Progenitor cell of endocrine pancreas (in vitro differentiated cells): ENCODE measurements around the gene PCGF1. TPM values are rescaled to one million over a fixed set of nuclear protein-coding genes. Genes with fewer than 3 reads are reported as not detected.
A peak's percentile ranks its signal among the peaks of the same experiment; 100 is the strongest.

ENCODE experiments used
- DNase-seq: peaks from one replicate; pipeline ENCODE4 v3.0.0; 2021; ENCODE audit warnings: low spot score; ENCODE audit not compliant: unreplicated experiment
- H3K27ac Mint-ChIP-seq: 2 replicates; pipeline ENCODE4 v1.8.0; 2021; ENCODE audit warnings: mild to moderate bottlenecking, moderate library complexity, mixed read lengths
- H3K27me3 Mint-ChIP-seq: 2 replicates; pipeline ENCODE4 v1.8.0; 2021; ENCODE audit warnings: mixed read lengths
- H3K36me3 Mint-ChIP-seq: 2 replicates; pipeline ENCODE4 v1.8.0; 2022; ENCODE audit warnings: mixed read lengths; ENCODE audit not compliant: insufficient read depth
- H3K4me1 Mint-ChIP-seq: 2 replicates; pipeline ENCODE4 v1.8.0; 2021; ENCODE audit warnings: low read depth, mixed read lengths
- H3K4me3 Mint-ChIP-seq: 2 replicates; pipeline ENCODE4 v1.8.0; 2021; ENCODE audit warnings: low read depth, mild to moderate bottlenecking, moderate library complexity, mixed read lengths
- H3K9me3 Mint-ChIP-seq: 2 replicates; pipeline ENCODE4 v1.8.0; 2021; ENCODE audit warnings: low read depth, mixed read lengths
- total RNA-seq: library from RNA; stranded (reverse); gene quantifications from 2 replicates; pipeline ENCODE4 v1.2.1, GENCODE V29; 2021
- TF ChIP-seq, protein P1 (sequence below): fragments of 200-600 bp; sonication (generic); IDR thresholded peaks from one replicate; pipeline ENCODE4 v1.5.0; 2021; ENCODE audit warnings: antibody characterized with exemption, mild to moderate bottlenecking; ENCODE audit not compliant: unreplicated experiment

The PCGF1 gene
- total RNA-seq, 1 donor from 2014 or later = 24.4 TPM

DNA sequence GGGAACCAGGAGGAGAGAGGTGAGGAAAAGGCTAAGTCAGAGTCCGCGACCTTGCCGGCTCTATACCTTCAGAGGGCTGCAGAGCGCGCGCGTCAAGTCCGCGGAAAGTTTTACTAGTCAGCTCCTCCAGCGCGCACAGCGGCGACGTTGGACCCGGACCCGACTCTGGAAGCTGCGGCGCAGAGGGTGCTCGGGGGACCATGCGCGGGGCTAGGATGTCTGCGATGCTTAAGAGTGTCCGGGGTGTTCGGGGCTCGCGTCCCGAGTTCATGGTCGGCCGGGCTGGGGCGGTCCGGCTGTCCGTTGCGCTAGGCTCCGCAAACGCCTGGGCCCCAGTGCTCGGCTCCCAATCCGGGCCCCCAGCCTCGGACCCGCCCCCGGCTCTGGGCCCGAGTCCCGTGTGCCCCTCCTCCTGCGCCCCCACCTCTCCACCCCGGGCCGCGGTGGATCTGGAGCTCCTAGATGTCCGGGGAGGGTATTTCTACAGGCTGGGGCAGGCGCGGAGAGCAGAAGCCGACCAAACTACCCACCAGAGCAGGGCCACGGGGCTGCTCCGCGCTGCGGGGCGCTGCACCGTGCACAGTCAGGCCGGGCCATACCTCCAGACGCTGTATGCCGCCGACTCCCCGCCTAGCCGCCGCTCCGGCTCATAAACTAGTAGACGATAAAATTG lies 8.1 kb downstream of the PCGF1 start, which contains the start of gene LBX2:
TSS of gene LBX2 (minus strand) at position 337 of the 673 bp plus-strand sequence. CDS start at position 271, 66 bp downstream.
- H3K4me1 Mint-ChIP-seq = peaks cover 31% of the 10 kb centered on the region
- H3K27me3 Mint-ChIP-seq = peaks cover 29% of the 10 kb centered on the region
- TF ChIP-seq, protein P1, sequence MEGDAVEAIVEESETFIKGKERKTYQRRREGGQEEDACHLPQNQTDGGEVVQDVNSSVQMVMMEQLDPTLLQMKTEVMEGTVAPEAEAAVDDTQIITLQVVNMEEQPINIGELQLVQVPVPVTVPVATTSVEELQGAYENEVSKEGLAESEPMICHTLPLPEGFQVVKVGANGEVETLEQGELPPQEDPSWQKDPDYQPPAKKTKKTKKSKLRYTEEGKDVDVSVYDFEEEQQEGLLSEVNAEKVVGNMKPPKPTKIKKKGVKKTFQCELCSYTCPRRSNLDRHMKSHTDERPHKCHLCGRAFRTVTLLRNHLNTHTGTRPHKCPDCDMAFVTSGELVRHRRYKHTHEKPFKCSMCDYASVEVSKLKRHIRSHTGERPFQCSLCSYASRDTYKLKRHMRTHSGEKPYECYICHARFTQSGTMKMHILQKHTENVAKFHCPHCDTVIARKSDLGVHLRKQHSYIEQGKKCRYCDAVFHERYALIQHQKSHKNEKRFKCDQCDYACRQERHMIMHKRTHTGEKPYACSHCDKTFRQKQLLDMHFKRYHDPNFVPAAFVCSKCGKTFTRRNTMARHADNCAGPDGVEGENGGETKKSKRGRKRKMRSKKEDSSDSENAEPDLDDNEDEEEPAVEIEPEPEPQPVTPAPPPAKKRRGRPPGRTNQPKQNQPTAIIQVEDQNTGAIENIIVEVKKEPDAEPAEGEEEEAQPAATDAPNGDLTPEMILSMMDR = no peak
- no peak for DNase-seq
- H3K4me3 Mint-ChIP-seq = peak within 1 kb of the TSS; percentile 89
- peak within 1 kb of the TSS; percentile 93 for H3K27ac Mint-ChIP-seq
- peaks cover 6% of the 10 kb centered on the region for H3K36me3 Mint-ChIP-seq
- H3K9me3 Mint-ChIP-seq = no peaks in the 10 kb centered on the region

DNA sequence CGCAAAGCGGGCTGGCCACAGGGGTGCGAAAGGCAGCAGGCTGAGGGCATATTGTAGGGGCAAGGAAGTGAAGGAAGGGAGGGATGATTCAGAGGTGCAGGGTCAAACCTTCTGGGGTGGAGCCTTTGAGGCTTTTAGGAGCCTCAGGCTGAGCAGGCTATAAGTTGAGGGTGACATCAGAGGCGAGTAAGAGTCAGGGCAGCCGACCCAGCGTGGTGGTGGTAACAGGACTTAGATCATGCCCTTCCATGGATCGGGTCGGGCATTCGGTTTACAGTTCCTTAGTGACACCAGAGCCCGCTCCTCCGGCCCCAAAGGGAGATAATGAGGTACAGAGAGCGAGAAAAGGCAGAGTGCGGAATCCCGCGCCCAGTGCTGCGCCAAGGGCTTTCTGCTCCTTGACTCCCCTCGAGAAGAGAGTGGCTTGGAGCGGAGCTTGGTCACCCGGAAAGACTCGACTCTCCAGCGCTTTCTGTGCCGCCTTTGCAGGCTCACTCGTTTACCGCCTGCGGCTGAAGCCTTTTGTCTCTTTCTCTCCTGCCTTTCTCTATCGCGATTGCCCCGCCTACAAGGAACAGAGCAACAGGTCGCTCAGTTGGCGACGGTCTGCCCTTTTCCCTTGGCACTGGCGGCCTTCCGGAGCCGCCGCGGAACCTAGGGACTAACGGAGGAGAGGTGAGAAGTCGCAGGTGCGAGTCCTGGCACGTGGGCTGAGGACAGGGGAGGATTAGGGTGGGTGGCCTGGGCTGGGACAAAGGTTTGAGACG lies 8.8 kb downstream of the PCGF1 start:
- H3K4me3 Mint-ChIP-seq = peak overlapping the region; percentile 89
- peak overlapping the region; percentile 93 for H3K27ac Mint-ChIP-seq
- TF ChIP-seq, protein P1 = no peak

DNA sequence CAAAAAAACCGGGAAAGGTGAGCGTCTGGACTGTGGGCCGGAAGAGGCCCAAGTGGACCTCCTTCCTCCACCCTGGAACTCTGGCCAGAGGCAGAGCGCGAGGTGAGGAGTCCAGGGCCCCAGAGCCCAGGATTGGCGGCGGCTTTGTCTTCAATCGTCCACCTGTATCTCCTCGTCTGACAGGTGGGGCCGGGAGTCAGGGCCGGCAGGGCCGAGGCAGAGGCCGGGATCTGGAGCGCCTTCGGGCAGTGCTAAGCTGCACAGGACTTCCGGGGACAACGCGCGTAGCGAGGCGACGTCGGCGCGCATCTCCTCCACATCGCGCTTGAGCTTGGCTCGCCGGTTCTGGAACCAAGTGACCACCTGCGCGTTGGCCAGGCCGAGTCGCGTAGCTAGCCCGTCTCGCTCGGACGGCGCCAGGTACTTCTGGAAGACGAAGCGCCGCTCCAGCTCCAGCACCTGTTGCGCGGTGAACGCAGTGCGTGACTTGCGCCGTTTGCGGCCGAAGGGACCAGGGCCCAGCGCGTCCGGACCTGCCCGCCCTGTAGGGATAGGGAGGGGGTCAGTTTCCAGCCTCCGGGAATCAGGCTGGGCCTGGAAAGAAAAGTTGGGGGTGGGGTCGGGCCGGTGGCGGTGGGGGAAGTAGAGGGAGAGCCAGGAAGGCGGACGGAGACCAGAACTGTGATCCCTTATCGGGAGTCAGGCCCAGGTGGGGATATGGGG lies 9.6 kb downstream of the PCGF1 start:
- H3K4me1 Mint-ChIP-seq = peaks cover 26% of the 10 kb centered on the region
- no peaks in the 10 kb centered on the region for H3K9me3 Mint-ChIP-seq
- TF ChIP-seq, protein P1 = no peak
- H3K36me3 Mint-ChIP-seq = peaks cover 10% of the 10 kb centered on the region
- peak overlapping the region; percentile 89 for H3K4me3 Mint-ChIP-seq
- H3K27me3 Mint-ChIP-seq = peaks cover 29% of the 10 kb centered on the region
- peak overlapping the region; percentile 93 for H3K27ac Mint-ChIP-seq
- DNase-seq = no peak

More for the DNA sequence above, 8.8 kb downstream of the PCGF1 start:
- peaks cover 29% of the 10 kb centered on the region for H3K27me3 Mint-ChIP-seq
- no peak for DNase-seq
- no peaks in the 10 kb centered on the region for H3K9me3 Mint-ChIP-seq
- H3K4me1 Mint-ChIP-seq = peaks cover 29% of the 10 kb centered on the region
- H3K36me3 Mint-ChIP-seq = peaks cover 9% of the 10 kb centered on the region

DNA sequence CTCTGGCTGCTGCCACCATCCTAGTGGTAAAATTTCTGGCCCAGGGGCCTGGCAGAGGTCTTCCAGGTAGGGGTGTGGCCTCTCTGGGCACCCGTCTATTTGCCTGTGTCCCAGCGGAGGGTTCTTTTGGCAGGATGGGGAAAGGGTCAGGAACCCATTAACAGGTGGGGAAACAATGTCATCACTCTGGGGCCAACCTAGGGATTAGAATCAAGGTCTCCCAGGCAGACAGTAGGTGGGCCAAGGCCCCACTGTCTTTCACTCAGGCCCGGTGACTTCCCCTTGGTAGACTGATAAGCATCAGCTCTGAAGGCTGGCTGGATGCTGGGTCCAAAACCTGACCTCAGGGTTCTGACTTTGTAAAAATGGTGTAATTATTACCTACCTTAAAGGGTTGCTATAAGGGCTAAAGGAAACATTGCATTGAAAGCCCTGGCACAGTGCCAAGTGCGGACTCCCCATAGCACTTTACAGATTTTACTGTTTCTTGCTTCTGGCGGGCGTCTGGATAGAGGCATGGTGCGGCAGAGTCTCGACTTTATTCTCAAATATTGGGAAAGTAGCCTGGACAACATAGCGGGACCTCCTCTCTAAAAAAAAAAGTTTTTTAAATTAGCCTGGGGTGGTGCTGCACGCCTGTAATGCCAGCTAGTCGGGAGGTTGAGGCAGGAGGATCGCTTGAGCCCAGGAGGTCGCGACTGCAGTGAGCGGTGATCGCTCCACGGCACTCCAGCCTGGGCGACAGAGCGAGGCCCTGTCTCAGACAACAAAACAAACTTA lies 10.3 kb downstream of the PCGF1 start:
- Mint-ChIP-seq H3K36me3 (peaks cover 12% of the 10 kb centered on the region), H3K4me1 (peaks cover 21% of the 10 kb centered on the region), H3K27ac (peak overlapping the region; percentile 79), H3K4me3 (peak overlapping the region; percentile 89), H3K9me3 (no peaks in the 10 kb centered on the region), H3K27me3 (peaks cover 29% of the 10 kb centered on the region)
- TF ChIP-seq, protein P1 = no peak
- no peak for DNase-seq
